H9 (cell line): ENCODE measurements around the gene GLS2. TPM values are rescaled to one million over a fixed set of nuclear protein-coding genes. Genes with fewer than 3 reads are reported as not detected.

Source experiments
- DNase-seq: peaks from one replicate; pipeline ENCODE4 v3.0.0-alpha.2; 2017
- H2AFZ ChIP-seq: one replicate; pipeline ENCODE4 v1.6.1; 2013; ENCODE audit warnings: mild to moderate bottlenecking, low read length, control low read depth, moderate library complexity
- H2AK5ac ChIP-seq: 2 replicates; pipeline ENCODE4 v1.6.1; 2013; ENCODE audit warnings: low read length, control low read depth, mixed read lengths; ENCODE audit not compliant: insufficient read length
- H2BK120ac ChIP-seq: one replicate; pipeline ENCODE4 v1.6.1; 2013; ENCODE audit warnings: low read depth, mild to moderate bottlenecking, low read length, control low read depth, inconsistent platforms; ENCODE audit not compliant: poor library complexity, severe bottlenecking
- H2BK12ac ChIP-seq: 2 replicates; pipeline ENCODE4 v1.6.1; 2013; ENCODE audit warnings: low read length, control low read depth, mixed read lengths, low read depth; ENCODE audit not compliant: insufficient read length
- H2BK15ac ChIP-seq: 2 replicates; pipeline ENCODE4 v1.6.1; 2013; ENCODE audit warnings: low read depth, low read length, control low read depth
- H2BK20ac ChIP-seq: one replicate; pipeline ENCODE4 v1.6.1; 2013; ENCODE audit warnings: low read depth, mild to moderate bottlenecking, low read length, control low read depth, inconsistent platforms; ENCODE audit not compliant: poor library complexity, severe bottlenecking
- H2BK5ac ChIP-seq: 2 replicates; pipeline ENCODE4 v1.6.1; 2013; ENCODE audit warnings: low read length, control low read depth, mixed read lengths; ENCODE audit not compliant: insufficient read length
- H3K14ac ChIP-seq: 2 replicates; pipeline ENCODE4 v1.6.1; 2013; ENCODE audit warnings: low read length, control low read depth; ENCODE audit not compliant: insufficient read depth
- H3K18ac ChIP-seq: 2 replicates; pipeline ENCODE4 v1.6.1; 2013; ENCODE audit warnings: low read depth, mild to moderate bottlenecking, mixed read lengths, low read length, control low read depth; ENCODE audit not compliant: insufficient read length
- H3K23ac ChIP-seq: 2 replicates; pipeline ENCODE4 v1.6.1; 2013; ENCODE audit warnings: low read length, control low read depth, mixed read lengths, low read depth; ENCODE audit not compliant: insufficient read length
- H3K23me2 ChIP-seq: 2 replicates; pipeline ENCODE4 v1.6.1; 2013; ENCODE audit warnings: low read depth, mild to moderate bottlenecking, mixed read lengths, low read length, control low read depth; ENCODE audit not compliant: insufficient read length, poor library complexity, severe bottlenecking
- H3K27ac ChIP-seq: 2 replicates; pipeline ENCODE4 v1.5.1; 2013; ENCODE audit warnings: low read length, control low read depth, mixed read lengths, low read depth; ENCODE audit not compliant: insufficient read length
- H3K27me3 ChIP-seq: 2 replicates; pipeline ENCODE4 v1.6.1; 2013; ENCODE audit warnings: low read length, control low read depth, inconsistent platforms; ENCODE audit not compliant: insufficient read depth
- H3K4ac ChIP-seq: 2 replicates; pipeline ENCODE4 v1.6.1; 2013; ENCODE audit warnings: low read depth, mild to moderate bottlenecking, control low read depth, inconsistent platforms, low read length, moderate library complexity
- H3K4me1 ChIP-seq: 2 replicates; pipeline ENCODE4 v1.6.1; 2013; ENCODE audit warnings: low read length, control low read depth, inconsistent platforms; ENCODE audit not compliant: insufficient read depth
- H3K4me2 ChIP-seq: 2 replicates; pipeline ENCODE4 v1.6.1; 2013; ENCODE audit warnings: low read length, control low read depth, mixed read lengths; ENCODE audit not compliant: insufficient read length, insufficient read depth
- H3K56ac ChIP-seq: 2 replicates; pipeline ENCODE4 v1.6.1; 2013; ENCODE audit warnings: low read depth, mild to moderate bottlenecking, mixed read lengths, low read length, control low read depth; ENCODE audit not compliant: insufficient read length
- H3K79me1 ChIP-seq: 2 replicates; pipeline ENCODE4 v1.6.1; 2013; ENCODE audit warnings: low read depth, mild to moderate bottlenecking, moderate library complexity, low read length, control low read depth, inconsistent platforms; ENCODE audit not compliant: insufficient read depth, poor library complexity, severe bottlenecking
- H3K79me2 ChIP-seq: 2 replicates; pipeline ENCODE4 v1.6.1; 2013; ENCODE audit warnings: low read length, control low read depth, inconsistent platforms; ENCODE audit not compliant: insufficient read depth
- H3K9ac ChIP-seq: 2 replicates; pipeline ENCODE4 v1.6.1; 2013; ENCODE audit warnings: low read length, control low read depth, mixed read lengths; ENCODE audit not compliant: insufficient read length; ENCODE audit errors: extremely low read depth
- H3K9me3 ChIP-seq: one replicate; pipeline ENCODE4 v1.6.1; 2013; ENCODE audit warnings: low read depth, low read length, inconsistent platforms; ENCODE audit not compliant: control insufficient read depth
- H3T11ph ChIP-seq: one replicate; pipeline ENCODE4 v1.6.1; 2013; ENCODE audit warnings: mild to moderate bottlenecking, low read length, control low read depth, inconsistent platforms
- H4K20me1 ChIP-seq: one replicate; pipeline ENCODE4 v1.6.1; 2013; ENCODE audit not compliant: control insufficient read depth, insufficient read length, insufficient read depth
- H4K5ac ChIP-seq: 2 replicates; pipeline ENCODE4 v1.6.1; 2013; ENCODE audit warnings: low read depth, mild to moderate bottlenecking, mixed read lengths, low read length, control low read depth; ENCODE audit not compliant: insufficient read length
- H4K8ac ChIP-seq: replicated peaks from 2 replicates; pipeline ENCODE4 v1.6.1; 2013; ENCODE audit warnings: low read length, control low read depth, mixed read lengths, low read depth; ENCODE audit not compliant: insufficient read length
- H4K91ac ChIP-seq: 2 replicates; pipeline ENCODE4 v1.6.1; 2013; ENCODE audit warnings: low read depth, mild to moderate bottlenecking, moderate library complexity, mixed read lengths, low read length, control low read depth; ENCODE audit not compliant: insufficient read length
- H3K27ac Mint-ChIP-seq, 3 experiments: 2 replicates in 2 of 3; 3 replicates in 1 of 3; pipeline ENCODE4 v1.8.0; 2020 to 2021; ENCODE audit warnings: mixed read lengths in 3 of 3, mild to moderate bottlenecking in 1 of 3, moderate library complexity in 1 of 3
- H3K27me3 Mint-ChIP-seq: 2 replicates; pipeline ENCODE4 v1.8.0; 2021; ENCODE audit warnings: low read depth, mild to moderate bottlenecking, moderate library complexity, mixed read lengths
- H3K36me3 Mint-ChIP-seq, 3 experiments: 2 replicates in 2 of 3; 3 replicates in 1 of 3; pipeline ENCODE4 v1.8.0; 2020 to 2021; ENCODE audit warnings: low read depth in 3 of 3, mixed read lengths in 3 of 3; ENCODE audit not compliant: insufficient read depth in 1 of 3
- H3K4me1 Mint-ChIP-seq, 2 experiments: 2 replicates each; pipeline ENCODE4 v1.8.0; 2020; ENCODE audit warnings: mixed read lengths in 2 of 2
- H3K4me3 Mint-ChIP-seq, 2 experiments: 2 replicates in 1 of 2; 3 replicates in 1 of 2; pipeline ENCODE4 v1.8.0; 2020 to 2021; ENCODE audit warnings: mild to moderate bottlenecking in 2 of 2, mixed read lengths in 2 of 2, moderate library complexity in 1 of 2
- H3K9me3 Mint-ChIP-seq, 2 experiments: 2 replicates in 1 of 2; 3 replicates in 1 of 2; pipeline ENCODE4 v1.8.0; 2020; ENCODE audit warnings: mild to moderate bottlenecking in 2 of 2, mixed read lengths in 2 of 2, moderate library complexity in 1 of 2
- WGBS: extraction: QIAGEN DNeasy Blood & Tissue Kit; methylation state at CpG from one replicate; pipeline ENCODE4 v1.1.7; 2013; ENCODE audit warnings: missing lambda C conversion rate, low lambda C conversion rate, mixed read lengths; ENCODE audit not compliant: insufficient read length; ENCODE audit errors: extremely low coverage; 5-methylcytosine and 5-hydroxymethylcytosine counted together
- total RNA-seq: library from RNA; stranded (reverse); gene quantifications from 2 replicates; pipeline ENCODE4 v1.2.1, GENCODE V29; 2021
- TF ChIP-seq, protein P1 (sequence below): fragments of 200-600 bp; sonication (generic); conservative IDR thresholded peaks from 3 replicates; pipeline ENCODE4 v1.8.0; 2021; ENCODE audit warnings: antibody characterized with exemption, mild to moderate bottlenecking

GLS2 gene
- total RNA-seq, 1 experiment from 2014 or later: 17.0 TPM

DNA sequence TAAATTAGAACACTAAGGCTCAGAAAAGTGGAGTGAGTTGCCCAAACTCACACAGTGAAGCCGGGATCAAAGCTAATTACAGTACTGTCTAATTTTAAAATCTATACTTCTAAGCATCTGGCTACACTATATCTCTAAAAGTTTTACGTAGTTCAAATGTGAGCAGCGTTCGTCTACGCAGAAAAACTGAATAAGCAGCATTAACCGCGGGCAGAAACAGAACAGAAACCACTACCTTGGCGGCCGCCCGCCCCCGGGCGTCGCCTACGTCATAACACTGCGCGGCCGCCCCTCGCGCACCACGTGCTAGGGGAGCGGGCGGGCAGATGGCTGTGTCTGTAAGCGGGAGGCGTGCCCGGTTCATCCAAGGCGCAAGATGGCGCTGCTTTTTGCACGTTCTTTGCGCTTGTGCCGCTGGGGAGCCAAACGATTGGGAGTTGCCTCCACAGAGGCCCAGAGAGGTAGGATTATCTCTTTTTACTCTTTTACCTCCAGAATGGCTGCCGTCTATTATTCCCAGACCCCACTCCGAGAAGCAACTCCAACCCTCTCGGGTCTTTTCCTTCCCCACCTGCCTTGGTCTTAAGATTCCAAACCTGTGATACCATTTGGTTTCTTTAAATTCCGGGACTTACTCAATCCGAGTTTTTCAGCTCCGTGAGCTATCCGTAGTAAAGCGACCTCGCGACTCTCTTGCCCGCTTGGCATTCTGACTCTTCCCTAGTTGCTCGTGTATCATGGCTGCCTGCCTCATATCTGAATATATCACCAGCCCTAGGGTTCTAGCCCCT lies 19.6 kb downstream of the GLS2 start, which contains the start of gene SPRYD4:
Gene SPRYD4 (plus strand): TSS at position 363 of the 791 bp plus-strand sequence. CDS start 14 bp downstream, at position 377.
- peak; percentile 94 for DNase-seq
- H3K9me3 ChIP-seq: no peaks in the 10 kb centered on the region
- H4K8ac ChIP-seq: peak within 1 kb of the TSS; percentile 14
- H3K4me2 ChIP-seq: peak within 1 kb of the TSS; percentile 85
- no peaks in the 10 kb centered on the region for H3K27me3 ChIP-seq
- peak within 1 kb of the TSS; percentile 94 for H3K4me3 Mint-ChIP-seq
- peaks cover 8% of the 10 kb centered on the region for H3K23me2 ChIP-seq
- no peak within 1 kb of the TSS for H2BK12ac ChIP-seq
- no peak within 1 kb of the TSS for H2BK15ac ChIP-seq
- no peak within 1 kb of the TSS for H2AFZ ChIP-seq
- H3K79me2 ChIP-seq: peaks cover 8% of the 10 kb centered on the region; the same call in 1 of the 2 replicates
- WGBS: no CpG with 5 or more reads among the region's 43 CpGs
- H3K36me3 Mint-ChIP-seq: peaks cover 10 to 42% (median 28%) of the 10 kb centered on the region in 3 experiments; a peak in 6 of 7 replicates
- no peaks in the 10 kb centered on the region for H3K9me3 Mint-ChIP-seq
- H2BK20ac ChIP-seq: no peak within 1 kb of the TSS
- H2AK5ac ChIP-seq: no peak within 1 kb of the TSS
- TF ChIP-seq, protein P1, sequence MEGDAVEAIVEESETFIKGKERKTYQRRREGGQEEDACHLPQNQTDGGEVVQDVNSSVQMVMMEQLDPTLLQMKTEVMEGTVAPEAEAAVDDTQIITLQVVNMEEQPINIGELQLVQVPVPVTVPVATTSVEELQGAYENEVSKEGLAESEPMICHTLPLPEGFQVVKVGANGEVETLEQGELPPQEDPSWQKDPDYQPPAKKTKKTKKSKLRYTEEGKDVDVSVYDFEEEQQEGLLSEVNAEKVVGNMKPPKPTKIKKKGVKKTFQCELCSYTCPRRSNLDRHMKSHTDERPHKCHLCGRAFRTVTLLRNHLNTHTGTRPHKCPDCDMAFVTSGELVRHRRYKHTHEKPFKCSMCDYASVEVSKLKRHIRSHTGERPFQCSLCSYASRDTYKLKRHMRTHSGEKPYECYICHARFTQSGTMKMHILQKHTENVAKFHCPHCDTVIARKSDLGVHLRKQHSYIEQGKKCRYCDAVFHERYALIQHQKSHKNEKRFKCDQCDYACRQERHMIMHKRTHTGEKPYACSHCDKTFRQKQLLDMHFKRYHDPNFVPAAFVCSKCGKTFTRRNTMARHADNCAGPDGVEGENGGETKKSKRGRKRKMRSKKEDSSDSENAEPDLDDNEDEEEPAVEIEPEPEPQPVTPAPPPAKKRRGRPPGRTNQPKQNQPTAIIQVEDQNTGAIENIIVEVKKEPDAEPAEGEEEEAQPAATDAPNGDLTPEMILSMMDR: peak; percentile 32; the same call in 2 of the 3 replicates
- peaks cover 15 to 21% of the 10 kb centered on the region in 2 experiments for H3K4me1 Mint-ChIP-seq
- no peaks in the 10 kb centered on the region for H4K20me1 ChIP-seq
- H3K4me1 ChIP-seq: no peaks in the 10 kb centered on the region; the same call in 1 of the 2 replicates
- peak within 1 kb of the TSS; percentile 94 for H2BK120ac ChIP-seq
- peak within 1 kb of the TSS; percentile 44 for H4K91ac ChIP-seq
- no peak within 1 kb of the TSS for H3K23ac ChIP-seq
- H4K5ac ChIP-seq: peak within 1 kb of the TSS; percentile 69
- H3K4ac ChIP-seq: peak within 1 kb of the TSS; percentile 59; the same call in 1 of the 2 replicates
- peak within 1 kb of the TSS; percentile 94 to 99 (median 98) for H3K27ac Mint-ChIP-seq
- H3K27me3 Mint-ChIP-seq: no peaks in the 10 kb centered on the region
- H3K79me1 ChIP-seq: no peaks in the 10 kb centered on the region
- peak within 1 kb of the TSS; percentile 94 for H3K14ac ChIP-seq
- H3K27ac ChIP-seq: no peak within 1 kb of the TSS
- H2BK5ac ChIP-seq: no peak within 1 kb of the TSS
- no peak within 1 kb of the TSS for H3K56ac ChIP-seq
- H3T11ph ChIP-seq: no peak within 1 kb of the TSS
- H3K9ac ChIP-seq: peak within 1 kb of the TSS; percentile 96
- peak within 1 kb of the TSS; percentile 88 for H3K18ac ChIP-seq
